Mammary epithelial cell (primary cell): Measurements from ENCODE around the gene VRTN.

ENCODE experiments used
- CTCF ChIP-seq, 2 donors: IDR thresholded peaks in 1 of 2; conservative IDR thresholded peaks in 1 of 2; 2 replicates each; pipeline ENCODE4 v1.5.1; 2011 to 2012; ENCODE audit warnings: inconsistent platforms in 2 of 2, low read length in 2 of 2, mild to moderate bottlenecking in 2 of 2, control low read depth in 1 of 2, low read depth in 1 of 2; ENCODE audit not compliant: insufficient read depth in 1 of 2; ENCODE audit errors: extremely low read depth in 1 of 2
- EZH2 ChIP-seq: IDR thresholded peaks from 2 replicates; pipeline ENCODE4 v1.6.1; 2012; ENCODE audit warnings: low read length, inconsistent platforms, borderline replicate concordance

GRCh38 chr14:74314576-74314975, 33.7 kb upstream of the VRTN start:
- no peak for TF ChIP-seq CTCF (conservative IDR thresholded peaks at IDR 0.05 in 1 of 2, IDR thresholded peaks at IDR 0.05 in 1 of 2; ENCODE audit: extremely low read depth in 1 of 2, insufficient read depth in 1 of 2, low read depth in 1 of 2, low read length in 2 of 2)
- no peak for TF ChIP-seq EZH2
